GM23338 (cell line): ENCODE results near the gene MRPS5. TPM values are rescaled to one million over a fixed set of nuclear protein-coding genes. Genes with fewer than 3 reads are reported as not detected.

ENCODE experiments used
- ATAC-seq: fragments of 200-7000 bp; cut with Tn5 transposase; 3 replicates; pipeline ENCODE4 v1.9.1; 2020
- DNase-seq: peaks from one replicate; pipeline ENCODE4 v3.0.0-alpha.2; 2015; ENCODE audit warnings: low spot score
- H2AFZ ChIP-seq: fragments of 200-600 bp; sonication (generic); 2 replicates; pipeline ENCODE4 v1.8.0; 2016; ENCODE audit warnings: antibody characterized with exemption, mild to moderate bottlenecking, moderate library complexity
- H3F3A ChIP-seq: fragments of 200-600 bp; sonication (generic); replicated peaks from 2 replicates; pipeline ENCODE4 v1.8.0; 2017; ENCODE audit warnings: antibody characterized with exemption, mixed run types, low read depth
- H3K27ac ChIP-seq: fragments of 200-600 bp; sonication (generic); 2 replicates; pipeline ENCODE4 v1.6.1; 2016; ENCODE audit warnings: low read depth
- H3K27me3 ChIP-seq: fragments of 200-600 bp; sonication (generic); 2 replicates; pipeline ENCODE4 v1.8.0; 2016; ENCODE audit warnings: mild to moderate bottlenecking, mixed run types, moderate library complexity; ENCODE audit not compliant: insufficient read depth
- H3K36me3 ChIP-seq: fragments of 200-600 bp; sonication (generic); 2 replicates; pipeline ENCODE4 v1.8.0; 2016; ENCODE audit warnings: mild to moderate bottlenecking; ENCODE audit not compliant: insufficient read depth
- H3K4me1 ChIP-seq: fragments of 200-600 bp; sonication (generic); 2 replicates; pipeline ENCODE4 v1.8.0; 2016; ENCODE audit warnings: mild to moderate bottlenecking, moderate library complexity; ENCODE audit not compliant: insufficient read depth
- H3K4me2 ChIP-seq: fragments of 200-600 bp; sonication (generic); 2 replicates; pipeline ENCODE4 v1.7.1; 2017; ENCODE audit warnings: mixed run types
- H3K4me3 ChIP-seq: fragments of 200-600 bp; sonication (generic); 2 replicates; pipeline ENCODE4 v1.6.1; 2016; ENCODE audit warnings: mixed run types
- H3K79me2 ChIP-seq: fragments of 200-600 bp; sonication (generic); replicated peaks from 2 replicates; pipeline ENCODE4 v1.8.0; 2017; ENCODE audit warnings: mild to moderate bottlenecking; ENCODE audit not compliant: insufficient read depth
- H3K9me2 ChIP-seq: fragments of 200-600 bp; sonication (generic); 2 replicates; pipeline ENCODE4 v1.8.0; 2017; ENCODE audit not compliant: insufficient read depth
- H4K20me1 ChIP-seq: fragments of 200-600 bp; sonication (generic); replicated peaks from 2 replicates; pipeline ENCODE4 v1.8.0; 2017; ENCODE audit warnings: mild to moderate bottlenecking; ENCODE audit not compliant: insufficient read depth
- H3K27ac Mint-ChIP-seq: 2 replicates; pipeline ENCODE4 v1.8.0; 2020; ENCODE audit warnings: inconsistent platforms, mild to moderate bottlenecking, moderate library complexity, mixed read lengths
- H3K27me3 Mint-ChIP-seq: 3 replicates; pipeline ENCODE4 v1.8.0; 2022; ENCODE audit warnings: low read depth, mild to moderate bottlenecking, moderate library complexity, mixed read lengths, inconsistent platforms; ENCODE audit not compliant: insufficient read depth, poor library complexity
- H3K36me3 Mint-ChIP-seq: 3 replicates; pipeline ENCODE4 v1.8.0; 2021; ENCODE audit warnings: low read depth, mild to moderate bottlenecking, inconsistent platforms, moderate library complexity, mixed read lengths
- H3K4me1 Mint-ChIP-seq: 3 replicates; pipeline ENCODE4 v1.8.0; 2020; ENCODE audit warnings: mild to moderate bottlenecking, inconsistent platforms, mixed read lengths
- H3K4me3 Mint-ChIP-seq: 3 replicates; pipeline ENCODE4 v1.8.0; 2021; ENCODE audit warnings: moderate library complexity, mild to moderate bottlenecking, inconsistent platforms, mixed read lengths
- H3K9me3 Mint-ChIP-seq: 3 replicates; pipeline ENCODE4 v1.8.0; 2020; ENCODE audit warnings: moderate library complexity, mild to moderate bottlenecking, inconsistent platforms, mixed read lengths
- REST ChIP-seq: IDR thresholded peaks from one replicate; pipeline ENCODE4 v1.6.1; 2018; ENCODE audit warnings: antibody characterized with exemption; ENCODE audit not compliant: unreplicated experiment
- ZNF462 ChIP-seq: fragments of 250-450 bp; sonication (Bioruptor Pico); IDR thresholded peaks from 2 replicates; pipeline ENCODE4 v1.5.0; 2020; ENCODE audit warnings: mild to moderate bottlenecking, moderate library complexity
- polyA plus RNA-seq: library from polyadenylated mRNA; unstranded; fragments of >200 nt; fragmentation: Nextera tagmentation; extraction: Ambion mirVana; gene quantifications from 2 replicates; pipeline ENCODE4 v1.2.1, GENCODE V29; 2016
- total RNA-seq: library from RNA; depleted of rRNA; stranded (reverse); fragments of >200 nt; shearing (Covaris generic); gene quantifications from 2 replicates; pipeline ENCODE4 v1.2.3, GENCODE V29; 2014

The MRPS5 gene
- total and polyA plus RNA-seq, 2 experiments from 2014 or later, result 51.9 to 79.0 TPM

- Mint-ChIP-seq H3K27ac (no peak overlapping the region), H3K27me3 (peaks cover 14% of the 10 kb centered on the region), H3K9me3 (no peaks in the 10 kb centered on the region; the same call in 2 of the 3 replicates), H3K4me3 (peak overlapping the region; percentile 71; the same call in 2 of the 3 replicates), H3K36me3 (no peaks in the 10 kb centered on the region), H3K4me1 (peaks cover 23% of the 10 kb centered on the region)
- H3K4me1 ChIP-seq, result peaks cover 16% of the 10 kb centered on the region; the same call in 1 of the 2 replicates
- no peak overlapping the region for H3K4me3 ChIP-seq
- H3K9me2 ChIP-seq, result no peaks in the 10 kb centered on the region
- no peaks in the 10 kb centered on the region for H4K20me1 ChIP-seq
- no peak overlapping the region for H2AFZ ChIP-seq
- no peak for DNase-seq
- H3K79me2 ChIP-seq, result no peaks in the 10 kb centered on the region
- no peaks in the 10 kb centered on the region for H3F3A ChIP-seq
- TF ChIP-seq REST, result no peak
- TF ChIP-seq ZNF462 (CRISPR knock-in tag), result no peak
- H3K4me2 ChIP-seq, result peak overlapping the region; percentile 43; the same call in 1 of the 2 replicates
- no peak for ATAC-seq
- peaks cover 23% of the 10 kb centered on the region; the same call in 1 of the 2 replicates for H3K27me3 ChIP-seq
- no peaks in the 10 kb centered on the region for H3K36me3 ChIP-seq
- H3K27ac ChIP-seq, result no peak overlapping the region
Observed at GRCh38 chr2:95077861-95078603, 43.6 kb downstream of the MRPS5 start.
